AG10803 (cell line): ENCODE data around the gene CDC73.
A peak's percentile ranks its signal among the peaks of the same experiment; 100 is the strongest.

Experiments used
- DNase-seq: peaks from one replicate; pipeline ENCODE4 v3.0.0; 2010; ENCODE audit warnings: low read depth
- H3K4me3 ChIP-seq: 2 replicates; pipeline ENCODE4 v1.5.1; 2011; ENCODE audit warnings: mild to moderate bottlenecking, low read length, control low read depth
- CTCF ChIP-seq: conservative IDR thresholded peaks from 2 replicates; pipeline ENCODE4 v1.5.1; 2011; ENCODE audit warnings: mild to moderate bottlenecking, low read length, control low read depth, inconsistent platforms

Gene CDC73

GRCh38 chr1:193121616-193122593 lies at the start of gene CDC73:
TSS of gene CDC73 (plus strand) at chr1:193122031. CDS start at chr1:193122201, 170 bp downstream.
- TF ChIP-seq CTCF, result peak; percentile 75
- DNase-seq, result peak; percentile 98
- peak within 1 kb of the TSS; percentile 87 for H3K4me3 ChIP-seq

GRCh38 chr1:193077991-193078390 lies 43.8 kb upstream of the CDC73 start:
- H3K4me3 ChIP-seq, result no peak overlapping the region
- peak; percentile 27 for DNase-seq
- no peak for TF ChIP-seq CTCF

GRCh38 chr1:193079187-193079586 lies 42.6 kb upstream of the CDC73 start:
- no peak for TF ChIP-seq CTCF
- no peak overlapping the region for H3K4me3 ChIP-seq
- no peak for DNase-seq

- no peak for TF ChIP-seq CTCF
- H3K4me3 ChIP-seq, result no peak overlapping the region
- DNase-seq, result no peak
Measured at GRCh38 chr1:193083365-193084088, 38.3 kb upstream of the CDC73 start.

GRCh38 chr1:193085263-193085662 lies 36.6 kb upstream of the CDC73 start:
- TF ChIP-seq CTCF, result no peak
- DNase-seq, result no peak
- no peak overlapping the region for H3K4me3 ChIP-seq

GRCh38 chr1:193086342-193086741 lies 35.5 kb upstream of the CDC73 start:
- DNase-seq, result no peak
- TF ChIP-seq CTCF, result no peak
- H3K4me3 ChIP-seq, result no peak overlapping the region
